Raji (cell line): ENCODE measurements around the gene MSTO1.

Source experiments
- POLR2A ChIP-seq: IDR thresholded peaks from 2 replicates; pipeline ENCODE4 v1.6.1; 2011; ENCODE audit warnings: low read depth, low read length, control low read depth; ENCODE audit not compliant: insufficient read depth

The MSTO1 gene

GRCh38 chr1:155645034-155645598, 35.1 kb downstream of the MSTO1 start:
- TF ChIP-seq POLR2A, result no peak

- TF ChIP-seq POLR2A, result no peak
Observed at GRCh38 chr1:155645648-155646047, 35.6 kb downstream of the MSTO1 start.

- TF ChIP-seq POLR2A, result no peak
Observed at GRCh38 chr1:155646307-155646706, 36.3 kb downstream of the MSTO1 start.

- TF ChIP-seq POLR2A, result no peak
Observed at GRCh38 chr1:155648207-155649147, 38.5 kb downstream of the MSTO1 start.

GRCh38 chr1:155649676-155650075, 39.7 kb downstream of the MSTO1 start:
- no peak for TF ChIP-seq POLR2A

GRCh38 chr1:155650231-155650757, 40.3 kb downstream of the MSTO1 start:
- no peak for TF ChIP-seq POLR2A

- TF ChIP-seq POLR2A, result no peak
Observed at GRCh38 chr1:155651861-155652661, 42.0 kb downstream of the MSTO1 start.

- TF ChIP-seq POLR2A, result no peak
Observed at GRCh38 chr1:155652951-155653350, 42.9 kb downstream of the MSTO1 start.

GRCh38 chr1:155657463-155657862, 47.4 kb downstream of the MSTO1 start:
- no peak for TF ChIP-seq POLR2A
